ENCODE results near the gene CACNA2D3.

CACNA2D3 gene

DNA sequence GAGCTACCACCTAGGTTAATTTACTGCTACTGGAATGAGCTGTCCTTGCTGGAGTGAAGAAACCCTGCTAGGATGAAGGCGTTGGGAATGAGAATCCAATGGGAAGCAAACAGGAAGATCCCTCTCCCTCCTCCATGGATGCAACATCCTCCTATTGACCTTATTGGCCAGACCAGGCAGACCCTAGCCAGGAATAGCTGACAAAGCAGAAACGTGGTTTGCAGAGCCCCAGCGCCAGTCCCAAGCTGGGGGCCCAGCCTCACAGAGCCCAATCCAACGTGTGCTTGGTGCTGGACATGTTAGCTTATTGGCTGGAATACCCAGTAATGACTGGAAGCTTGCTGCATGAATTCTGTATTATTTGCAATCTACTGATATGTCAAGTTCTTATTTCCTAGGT is 532.4 kb downstream of the CACNA2D3 start:
- Histone ChIP-seq H3K36me3 (ENCODE audit: low read length) (no peaks in the 10 kb centered on the region), H3K9ac (ENCODE audit: low read length) (no peak overlapping the region), H3K4me3 (ENCODE audit: insufficient read depth, low read length, poor library complexity, severe bottlenecking) (no peak overlapping the region), H3K9me3 (ENCODE audit: insufficient read depth, low read length) (no peaks in the 10 kb centered on the region), H3K27me3 (ENCODE audit: low read length) (no peaks in the 10 kb centered on the region), H3K79me2 (ENCODE audit: insufficient read depth, low read length) (no peaks in the 10 kb centered on the region), H3K4me2 (ENCODE audit: low read depth, low read length, poor library complexity, severe bottlenecking) (no peak overlapping the region), H3K9me2 (replicated peaks; ENCODE audit: insufficient read depth, low read length) (no peaks in the 10 kb centered on the region), H4K20me1 (ENCODE audit: low read depth, low read length) (no peaks in the 10 kb centered on the region), H3K27ac (ENCODE audit: low read depth, low read length) (no peak overlapping the region), H3F3A (ENCODE audit: insufficient read depth) (no peaks in the 10 kb centered on the region), H2AFZ (ENCODE audit: low read depth, low read length, severe bottlenecking) (no peak overlapping the region)
- TF ChIP-seq, protein P1, sequence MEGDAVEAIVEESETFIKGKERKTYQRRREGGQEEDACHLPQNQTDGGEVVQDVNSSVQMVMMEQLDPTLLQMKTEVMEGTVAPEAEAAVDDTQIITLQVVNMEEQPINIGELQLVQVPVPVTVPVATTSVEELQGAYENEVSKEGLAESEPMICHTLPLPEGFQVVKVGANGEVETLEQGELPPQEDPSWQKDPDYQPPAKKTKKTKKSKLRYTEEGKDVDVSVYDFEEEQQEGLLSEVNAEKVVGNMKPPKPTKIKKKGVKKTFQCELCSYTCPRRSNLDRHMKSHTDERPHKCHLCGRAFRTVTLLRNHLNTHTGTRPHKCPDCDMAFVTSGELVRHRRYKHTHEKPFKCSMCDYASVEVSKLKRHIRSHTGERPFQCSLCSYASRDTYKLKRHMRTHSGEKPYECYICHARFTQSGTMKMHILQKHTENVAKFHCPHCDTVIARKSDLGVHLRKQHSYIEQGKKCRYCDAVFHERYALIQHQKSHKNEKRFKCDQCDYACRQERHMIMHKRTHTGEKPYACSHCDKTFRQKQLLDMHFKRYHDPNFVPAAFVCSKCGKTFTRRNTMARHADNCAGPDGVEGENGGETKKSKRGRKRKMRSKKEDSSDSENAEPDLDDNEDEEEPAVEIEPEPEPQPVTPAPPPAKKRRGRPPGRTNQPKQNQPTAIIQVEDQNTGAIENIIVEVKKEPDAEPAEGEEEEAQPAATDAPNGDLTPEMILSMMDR (IDR thresholded peaks at IDR 0.05; ENCODE audit: insufficient read depth, low read length, poor library complexity, severe bottlenecking) = no peak
- no peak for TF ChIP-seq EZH2phosphoT487 (conservative IDR thresholded peaks at IDR 0.05; ENCODE audit: low read length)

DNA sequence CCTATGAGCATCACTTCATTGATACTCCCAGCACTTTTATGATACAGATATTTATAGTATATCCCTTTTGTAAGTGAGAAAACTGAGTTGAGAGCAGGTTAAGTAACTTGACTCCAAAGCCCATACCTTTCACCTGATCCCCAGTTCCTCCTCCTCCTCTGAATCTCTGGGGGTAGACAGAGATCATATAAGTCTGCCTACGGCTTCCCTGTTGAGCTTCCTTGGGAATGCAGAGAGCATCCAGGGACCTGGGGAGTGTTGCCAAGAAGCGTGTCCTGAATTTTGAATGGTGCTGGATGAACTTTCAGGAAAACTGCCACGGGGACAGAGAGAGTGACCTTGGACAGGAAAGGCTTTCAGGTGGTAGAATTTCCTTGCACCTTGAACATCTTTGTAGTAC is 537.0 kb downstream of the CACNA2D3 start:
- H3K79me2 ChIP-seq (ENCODE audit: insufficient read depth, low read length) = no peaks in the 10 kb centered on the region

DNA sequence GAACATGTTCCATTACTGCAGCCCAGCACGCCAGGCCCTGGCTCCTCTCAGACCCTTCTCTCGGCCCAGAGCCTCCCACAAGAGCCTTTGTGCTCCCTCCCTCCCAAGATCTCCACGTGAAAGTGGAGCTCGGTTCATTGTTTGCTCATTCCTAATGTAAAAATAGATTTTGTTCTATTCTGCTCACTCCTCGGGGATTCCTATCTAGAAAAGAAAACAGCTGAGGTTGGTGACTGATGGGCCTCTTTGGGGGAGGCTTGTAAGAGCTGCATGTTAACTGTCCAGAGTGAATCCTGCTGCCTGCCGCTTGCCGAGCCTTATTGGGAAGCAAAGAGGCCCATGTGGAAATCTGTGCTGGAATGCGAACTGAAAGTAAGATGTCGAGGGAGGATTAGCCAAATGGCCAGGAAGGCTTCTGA is 538.4 kb downstream of the CACNA2D3 start:
- Histone ChIP-seq H3K9me3 (ENCODE audit: insufficient read depth, low read length) (no peaks in the 10 kb centered on the region), H3F3A (ENCODE audit: insufficient read depth) (no peaks in the 10 kb centered on the region), H3K79me2 (ENCODE audit: insufficient read depth, low read length) (no peaks in the 10 kb centered on the region), H3K36me3 (ENCODE audit: low read length) (no peaks in the 10 kb centered on the region), H3K9ac (ENCODE audit: low read length) (no peak overlapping the region), H3K9me2 (replicated peaks; ENCODE audit: insufficient read depth, low read length) (no peaks in the 10 kb centered on the region), H3K27me3 (ENCODE audit: low read length) (no peaks in the 10 kb centered on the region), H4K20me1 (ENCODE audit: low read depth, low read length) (no peaks in the 10 kb centered on the region), H3K4me3 (ENCODE audit: insufficient read depth, low read length, poor library complexity, severe bottlenecking) (no peak overlapping the region), H2AFZ (ENCODE audit: low read depth, low read length, severe bottlenecking) (no peak overlapping the region), H3K4me2 (ENCODE audit: low read depth, low read length, poor library complexity, severe bottlenecking) (no peak overlapping the region), H3K27ac (ENCODE audit: low read depth, low read length) (no peak overlapping the region)
- TF ChIP-seq, protein P1 (IDR thresholded peaks at IDR 0.05; ENCODE audit: insufficient read depth, low read length, poor library complexity, severe bottlenecking) = no peak
- TF ChIP-seq EZH2phosphoT487 (conservative IDR thresholded peaks at IDR 0.05; ENCODE audit: low read length) = no peak

More for the DNA sequence above, 537.0 kb downstream of the CACNA2D3 start:
- Histone ChIP-seq H3K9ac (ENCODE audit: low read length) (no peak overlapping the region), H3K9me3 (ENCODE audit: insufficient read depth, low read length) (no peaks in the 10 kb centered on the region), H4K20me1 (ENCODE audit: low read depth, low read length) (no peaks in the 10 kb centered on the region), H3K27ac (ENCODE audit: low read depth, low read length) (no peak overlapping the region), H3K36me3 (ENCODE audit: low read length) (no peaks in the 10 kb centered on the region), H3K4me3 (ENCODE audit: insufficient read depth, low read length, poor library complexity, severe bottlenecking) (no peak overlapping the region), H3K9me2 (replicated peaks; ENCODE audit: insufficient read depth, low read length) (no peaks in the 10 kb centered on the region), H2AFZ (ENCODE audit: low read depth, low read length, severe bottlenecking) (no peak overlapping the region), H3K4me2 (ENCODE audit: low read depth, low read length, poor library complexity, severe bottlenecking) (no peak overlapping the region), H3F3A (ENCODE audit: insufficient read depth) (no peaks in the 10 kb centered on the region), H3K27me3 (ENCODE audit: low read length) (no peaks in the 10 kb centered on the region)
- no peak for TF ChIP-seq EZH2phosphoT487 (conservative IDR thresholded peaks at IDR 0.05; ENCODE audit: low read length)
- TF ChIP-seq, protein P1 (IDR thresholded peaks at IDR 0.05; ENCODE audit: insufficient read depth, low read length, poor library complexity, severe bottlenecking) = no peak

Data from SU-DHL-6 (cell line).